ENCODE results near the gene EIPR1.

Gene EIPR1

GRCh38 chr2:3411103-3411502, 33.5 kb upstream of the EIPR1 start:
- no peak for TF ChIP-seq CTCF (IDR thresholded peaks at IDR 0.05; ENCODE audit: insufficient read depth, missing control alignments)
- no peak for FAIRE-seq
- no peak for DNase-seq (ENCODE audit: insufficient read length, low spot score)

- TF ChIP-seq CTCF (IDR thresholded peaks at IDR 0.05; ENCODE audit: insufficient read depth, missing control alignments), result no peak
- FAIRE-seq (no peak), DNase-seq (ENCODE audit: insufficient read length, low spot score) (no peak)
These were observed 32.1 kb upstream of the EIPR1 start for GRCh38 chr2:3409627-3410170.

GRCh38 chr2:3408781-3409180, 31.2 kb upstream of the EIPR1 start:
- FAIRE-seq (no peak), DNase-seq (ENCODE audit: insufficient read length, low spot score) (no peak)
- no peak for TF ChIP-seq CTCF (IDR thresholded peaks at IDR 0.05; ENCODE audit: insufficient read depth, missing control alignments)

- DNase-seq (ENCODE audit: insufficient read length, low spot score) (no peak), FAIRE-seq (no peak)
- no peak for TF ChIP-seq CTCF (IDR thresholded peaks at IDR 0.05; ENCODE audit: insufficient read depth, missing control alignments)
These were observed 28.9 kb upstream of the EIPR1 start for GRCh38 chr2:3406501-3406900.

DNA sequence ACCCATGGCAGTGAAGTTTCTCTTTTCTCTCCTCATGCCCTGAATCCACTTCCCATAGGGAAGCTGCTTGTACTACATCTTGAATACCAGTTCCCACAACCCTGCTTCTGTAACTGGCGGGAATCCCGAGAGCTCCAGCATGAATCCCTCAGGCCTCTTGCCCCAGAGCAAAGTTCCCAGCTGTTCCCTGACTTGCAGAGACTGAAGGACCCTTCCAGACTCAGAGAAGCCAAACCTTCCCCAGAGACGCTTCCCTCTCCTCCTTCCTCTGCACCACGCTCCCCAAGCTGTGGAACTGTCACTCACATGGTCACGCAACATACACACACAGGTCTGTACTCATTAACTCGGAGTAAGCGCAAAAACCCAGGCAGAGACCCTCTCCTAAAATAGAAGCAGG, 28.3 kb upstream of the EIPR1 start:
- DNase-seq (ENCODE audit: insufficient read length, low spot score), result no peak
- FAIRE-seq, result no peak
- no peak for TF ChIP-seq CTCF (IDR thresholded peaks at IDR 0.05; ENCODE audit: insufficient read depth, missing control alignments)

DNA sequence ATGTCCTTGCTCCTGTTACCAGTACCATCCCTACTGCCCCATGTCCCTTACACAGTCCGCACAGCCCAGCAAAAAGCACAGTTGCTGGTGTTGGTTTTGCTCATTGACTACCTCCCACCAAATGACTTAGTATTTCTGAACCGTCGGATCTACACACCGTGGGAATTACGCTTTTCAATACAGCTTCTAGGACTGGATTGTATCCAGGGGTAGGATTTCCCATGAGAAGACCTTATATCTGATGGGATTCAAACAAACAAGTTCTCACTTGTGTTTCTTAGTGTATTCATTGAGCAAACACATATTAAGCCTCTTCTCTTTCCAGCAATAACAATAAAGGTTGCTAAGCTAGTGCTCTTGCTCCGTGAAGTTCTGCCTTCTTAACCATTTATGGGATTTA, 27.7 kb upstream of the EIPR1 start:
- no peak for TF ChIP-seq CTCF (IDR thresholded peaks at IDR 0.05; ENCODE audit: insufficient read depth, missing control alignments)
- no peak for DNase-seq (ENCODE audit: insufficient read length, low spot score)
- FAIRE-seq, result no peak

DNA sequence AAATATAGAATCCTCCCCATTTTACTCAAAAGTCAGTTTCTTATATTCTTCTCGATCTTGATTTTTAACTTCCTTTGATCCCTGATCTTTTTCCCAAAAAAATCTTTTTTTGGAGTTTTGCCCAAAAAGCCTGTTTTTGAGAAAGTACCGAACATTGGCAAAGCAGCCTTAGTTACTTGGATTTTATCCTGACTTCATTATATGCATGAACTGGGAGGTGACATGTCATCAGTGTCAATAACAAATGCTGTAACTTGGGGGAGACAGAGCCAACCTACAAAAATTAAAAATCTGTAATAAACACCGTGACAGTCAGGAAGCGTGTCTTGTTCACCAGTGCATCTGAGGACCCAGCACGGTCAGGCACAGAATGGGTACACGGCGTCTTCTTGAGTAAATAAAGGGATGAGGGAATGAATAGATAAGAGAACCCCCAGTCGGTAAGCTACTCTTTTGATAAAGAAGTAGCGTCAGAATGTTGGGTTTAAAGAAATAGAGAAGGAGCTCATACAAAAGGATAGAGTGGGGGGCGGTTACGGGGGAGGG, 26.8 kb upstream of the EIPR1 start:
- DNase-seq (ENCODE audit: insufficient read length, low spot score) (no peak), FAIRE-seq (no peak)
- no peak for TF ChIP-seq CTCF (IDR thresholded peaks at IDR 0.05; ENCODE audit: insufficient read depth, missing control alignments)

Measured in D721Med (cell line).